GM18907 (cell line): ENCODE results near the gene GPR150.
"Not testable (repeated sequence)": the region's sequence is repeated elsewhere in the genome, so short reads cannot be mapped to it uniquely, and the experiment has no call there.

Experiments
- ATAC-seq: cut with Tn5 transposase; IDR thresholded peaks from one replicate; pipeline ENCODE4 v1.9.1; 2021; ENCODE audit warnings: mild to moderate bottlenecking, moderate library complexity; ENCODE audit not compliant: unreplicated experiment

GPR150 gene

DNA sequence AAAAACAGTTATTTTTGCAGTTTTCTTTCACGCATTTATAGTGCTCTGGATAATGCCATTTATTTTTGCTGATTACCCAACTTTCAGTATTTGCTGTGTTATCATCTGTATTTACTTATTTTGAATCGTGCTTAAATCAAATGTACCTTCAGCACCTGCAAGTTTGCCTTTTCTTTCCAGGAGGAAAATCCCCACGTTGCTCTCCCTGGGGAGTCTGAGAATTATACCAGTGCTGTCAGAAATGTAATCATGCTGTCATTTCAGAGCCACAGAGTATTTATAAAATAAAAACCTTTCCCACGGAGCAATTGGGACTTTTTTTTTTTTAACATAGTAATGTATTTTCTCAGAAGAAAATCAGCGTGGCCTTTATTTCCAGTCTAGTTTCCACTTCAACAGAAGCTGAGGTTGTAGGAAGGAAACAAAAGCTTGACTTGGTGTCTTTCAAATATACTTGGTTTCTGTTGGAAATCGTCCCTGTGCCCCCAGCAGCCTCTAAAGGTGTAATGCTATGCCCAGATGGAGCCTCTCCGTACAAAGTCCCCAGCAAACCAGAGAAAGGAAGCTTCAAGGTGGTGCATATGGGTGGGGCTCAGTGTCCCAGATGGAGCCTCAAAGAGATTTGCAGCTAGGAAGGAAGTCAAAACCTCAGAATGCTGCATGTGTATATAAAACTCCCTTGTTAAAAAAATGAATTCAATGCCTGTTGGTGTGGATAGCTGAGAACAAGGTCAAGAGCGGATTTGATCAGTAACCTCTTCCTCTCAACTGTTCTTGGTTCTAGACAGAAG is 2.1 kb downstream of the GPR150 start:
- ATAC-seq, result no peak

- no peak for ATAC-seq
These were observed 3.8 kb downstream of the GPR150 start for GRCh38 chr5:95623706-95624105.

GRCh38 chr5:95624368-95624767 is 4.5 kb downstream of the GPR150 start:
- no peak for ATAC-seq

- no peak for ATAC-seq
These were observed 6.8 kb downstream of the GPR150 start for GRCh38 chr5:95626701-95627100.

DNA sequence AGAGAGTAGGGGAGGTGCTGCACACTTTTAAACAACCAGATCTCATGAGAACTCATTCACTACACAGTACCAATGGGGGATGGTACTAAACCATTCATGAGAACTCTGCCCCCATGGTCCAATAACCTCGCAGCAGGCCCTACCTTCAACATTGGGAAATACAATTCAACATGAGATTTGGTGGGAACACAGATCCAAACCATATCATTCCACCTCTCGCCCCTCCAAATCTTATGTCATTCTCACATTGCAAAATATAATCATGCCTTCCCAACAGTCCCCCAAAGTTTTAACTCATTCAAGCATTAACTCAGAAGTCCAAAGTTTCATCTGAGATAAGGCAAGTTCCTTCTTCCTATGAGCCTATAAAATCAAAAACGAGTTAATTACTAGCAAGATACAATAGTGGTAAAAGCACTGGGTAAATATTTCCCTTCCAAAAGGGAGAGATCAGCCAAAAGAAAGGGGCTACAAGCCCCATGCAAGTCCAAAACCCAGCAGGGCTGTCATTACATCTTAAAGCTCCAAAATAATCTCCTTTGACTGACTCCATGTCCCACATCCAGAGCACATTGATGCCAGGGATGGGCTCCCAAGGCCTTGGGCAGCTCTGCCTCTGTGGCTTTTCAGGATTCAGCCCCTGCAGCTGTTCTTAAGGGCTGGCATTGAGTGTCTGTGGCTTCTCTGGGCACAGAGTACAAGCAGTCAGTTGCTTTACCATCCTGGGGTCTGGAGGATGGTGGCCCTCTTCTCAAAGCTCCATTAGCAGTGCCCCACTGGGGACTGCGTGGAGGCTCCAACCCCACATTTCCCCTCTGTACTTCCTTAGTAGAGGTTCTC is 8.3 kb downstream of the GPR150 start:
- no peak for ATAC-seq

DNA sequence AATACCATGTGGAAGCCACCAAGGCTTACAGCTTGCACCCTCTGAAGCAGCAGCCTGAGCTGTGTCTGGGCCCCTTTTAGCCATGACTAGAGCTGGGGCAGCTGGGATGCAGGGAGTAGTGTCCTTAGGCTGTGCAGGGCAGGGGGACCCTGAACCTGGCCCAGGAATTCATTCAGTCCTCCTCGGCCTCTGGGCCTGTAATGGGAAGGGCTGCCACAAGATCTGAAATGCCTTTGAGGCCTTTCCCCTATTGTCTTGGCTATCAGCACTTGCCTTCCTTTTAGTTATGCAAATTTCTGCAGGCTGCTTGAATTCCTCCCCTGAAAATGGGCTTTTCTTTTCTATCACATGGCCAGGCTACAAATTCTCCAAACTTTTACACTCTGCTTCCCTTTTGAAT is 9.0 kb downstream of the GPR150 start:
- no peak for ATAC-seq

DNA sequence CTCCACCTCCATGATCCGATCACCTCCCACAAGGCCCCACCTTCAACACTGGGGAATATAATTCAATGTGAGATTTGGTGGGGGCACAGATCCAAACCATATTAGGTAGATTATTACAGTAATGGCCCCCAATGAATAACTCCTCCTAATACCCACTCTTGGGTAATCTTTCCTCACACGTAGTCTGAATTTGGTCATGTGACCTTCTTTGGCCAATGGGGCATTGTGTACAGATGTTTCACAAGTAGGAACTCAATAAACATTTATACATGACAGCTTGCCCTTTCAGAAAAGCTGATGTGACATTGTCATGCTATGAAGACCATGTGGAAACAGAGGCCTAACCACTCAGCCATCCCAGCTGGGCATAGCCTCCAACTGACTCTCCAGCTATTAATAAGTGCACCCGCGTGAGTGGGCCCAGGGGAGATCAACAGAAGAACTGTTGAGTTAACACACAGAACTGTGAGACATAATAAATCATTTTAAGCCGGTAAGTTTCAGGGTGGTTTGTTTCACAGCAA is 10.6 kb downstream of the GPR150 start:
- ATAC-seq, result no peak

- ATAC-seq, result peak; percentile 4
These were observed 11.5 kb downstream of the GPR150 start for GRCh38 chr5:95631255-95631958.

DNA sequence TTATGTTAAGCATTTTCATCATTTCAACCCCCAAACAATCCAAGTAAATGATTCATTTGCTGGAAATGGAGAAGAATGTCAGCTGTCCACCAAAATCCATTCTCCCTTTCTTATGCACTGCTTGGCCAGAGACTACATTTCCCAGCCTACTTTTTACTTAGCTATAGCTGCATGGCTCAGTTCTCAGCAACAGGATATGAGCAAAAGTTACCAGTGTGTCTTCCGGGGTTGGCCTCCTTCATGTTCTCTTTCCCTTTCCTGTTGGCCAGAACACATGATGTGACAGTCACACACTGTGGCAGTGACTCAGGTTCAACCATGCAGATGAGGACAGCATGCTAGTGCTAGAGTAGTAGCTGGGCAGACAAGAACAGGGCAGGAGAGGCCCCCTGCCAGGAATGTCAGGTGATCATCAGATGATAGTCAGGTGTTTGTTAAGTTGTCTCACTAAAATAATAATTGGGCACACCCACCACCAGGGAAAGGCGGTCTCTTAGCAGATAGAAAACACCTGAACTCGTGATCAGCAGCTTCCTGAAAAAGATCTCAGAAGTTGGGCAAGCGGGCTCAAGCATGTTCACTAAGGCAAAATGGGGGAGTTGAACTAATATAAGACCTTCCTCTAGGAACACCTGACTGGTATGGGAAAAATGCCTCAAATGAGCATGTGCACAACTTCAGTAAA is 12.2 kb downstream of the GPR150 start:
- ATAC-seq, result peak; percentile 95

GRCh38 chr5:95632942-95633341 is 13.1 kb downstream of the GPR150 start:
- not testable (repeated sequence) for ATAC-seq

DNA sequence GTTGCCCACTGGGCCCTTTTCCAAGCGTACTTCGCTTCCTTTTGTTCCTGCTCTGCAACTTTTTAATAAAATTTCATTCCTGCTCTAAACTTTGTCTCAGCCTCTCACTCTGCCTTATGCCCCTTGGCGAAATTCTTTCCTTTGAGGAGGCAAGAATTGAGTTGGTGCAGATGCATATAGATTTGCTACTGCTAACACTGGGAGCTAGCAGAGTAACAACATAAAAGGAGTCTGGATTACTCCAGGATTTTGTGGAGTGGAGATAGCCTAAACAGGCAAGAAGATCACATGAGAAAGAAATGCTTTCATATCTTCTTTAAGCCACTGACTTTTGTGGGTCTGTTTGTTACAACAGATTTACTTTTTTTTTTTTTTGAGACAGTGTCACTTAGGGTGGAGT is 13.8 kb downstream of the GPR150 start:
- ATAC-seq, result no peak

GRCh38 chr5:95634081-95634480 is 14.2 kb downstream of the GPR150 start:
- no peak for ATAC-seq

DNA sequence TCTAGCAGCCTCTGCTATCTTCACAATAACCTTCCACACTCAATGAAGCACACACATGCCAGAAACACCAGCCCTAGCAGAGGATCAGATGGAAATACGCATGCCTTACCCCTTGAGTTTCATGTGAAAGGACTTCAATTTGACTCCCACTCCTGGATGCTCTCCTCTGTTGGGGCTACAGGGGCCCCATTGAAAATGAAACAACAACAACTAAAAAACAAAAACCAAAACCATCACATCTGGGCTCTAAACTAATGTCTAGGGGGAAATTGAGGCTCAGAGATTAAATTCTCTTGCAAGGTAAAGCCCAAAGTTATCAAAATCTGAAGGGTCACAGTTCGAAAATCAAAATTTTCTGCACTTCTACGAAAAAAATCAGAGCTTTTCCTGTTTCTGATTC is 18.7 kb downstream of the GPR150 start:
- no peak for ATAC-seq

GRCh38 chr5:95641741-95642220 is 21.9 kb downstream of the GPR150 start:
- no peak for ATAC-seq

DNA sequence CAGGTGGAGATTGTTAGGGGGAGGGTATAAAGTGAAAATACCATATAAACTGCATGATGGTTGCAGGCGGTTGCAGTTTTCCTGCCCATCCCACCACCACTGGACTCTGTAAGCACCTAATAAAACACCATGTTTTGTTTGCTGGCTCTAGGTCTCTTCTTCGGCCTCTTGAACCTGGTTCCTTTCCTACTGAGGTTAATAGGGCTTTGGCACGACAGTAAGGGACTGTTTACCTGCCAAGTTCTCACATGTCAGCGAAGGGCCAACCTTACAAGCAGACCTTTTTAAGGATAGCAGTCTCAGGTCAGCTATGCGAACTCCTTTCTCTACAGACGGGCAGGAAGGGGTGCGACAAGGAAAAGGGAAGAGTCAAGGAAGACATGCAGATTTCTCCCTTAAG is 23.3 kb downstream of the GPR150 start:
- ATAC-seq, result no peak

GRCh38 chr5:95644351-95645042 is 24.6 kb downstream of the GPR150 start:
- peak; percentile 42 for ATAC-seq

GRCh38 chr5:95646226-95646568 is 26.3 kb downstream of the GPR150 start:
- ATAC-seq, result not testable (repeated sequence)

DNA sequence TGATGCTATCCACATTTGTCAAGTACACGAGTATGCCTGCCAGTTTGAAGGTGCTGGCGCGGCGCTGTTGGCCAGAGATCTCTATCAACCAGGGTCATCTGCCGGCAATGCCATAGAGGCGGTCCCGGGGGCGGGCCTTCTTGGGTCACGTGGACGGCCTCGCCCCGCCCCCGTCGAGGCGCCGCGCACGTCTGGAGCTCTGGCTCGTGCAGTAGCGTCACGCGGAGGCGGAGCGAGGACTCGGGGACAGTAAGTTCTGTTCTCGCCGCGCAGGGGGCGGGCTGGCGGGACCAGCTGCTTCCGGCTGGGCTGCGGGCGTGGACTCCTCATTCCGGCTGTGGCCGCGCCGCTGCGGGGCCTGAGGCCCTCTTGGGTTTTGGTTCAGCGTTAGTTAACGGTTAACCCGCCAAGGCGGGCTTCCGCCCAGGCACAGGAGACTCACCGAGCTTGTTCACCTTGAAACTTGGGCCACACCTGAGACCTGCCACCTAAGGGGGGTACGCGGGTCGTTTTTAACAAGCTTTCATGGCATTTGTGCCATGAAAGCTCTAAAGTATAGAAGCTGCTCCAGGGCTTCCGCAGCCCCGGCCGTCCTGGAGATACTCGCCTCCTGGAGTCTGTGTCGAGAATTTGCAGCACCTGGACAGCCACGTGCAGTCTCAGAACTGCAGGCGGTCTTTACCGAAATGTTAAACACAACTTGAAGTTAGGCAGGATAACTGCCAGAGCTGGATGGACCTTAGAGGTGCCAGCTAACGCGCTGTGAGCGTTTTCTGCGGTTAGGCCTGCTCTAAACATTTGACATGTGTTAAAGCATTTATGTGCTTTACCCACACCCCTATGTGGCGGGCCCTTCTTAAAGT is 26.9 kb downstream of the GPR150 start, which contains the start of gene RFESD:
RFESD (plus strand) TSS at position 209 of the 863 bp plus-strand sequence. CDS start 5,495 bp downstream, outside the sequence.
- ATAC-seq, result peak; percentile 98
